T-helper 2 cell treated with Interferon-gamma antibody and Interleukin-4, amounts not matched to agents 5 μg/mL and 100 μg/mL, for 36 hours (primary cell): ENCODE data around the gene ZNF107.

Source experiments
- DNase-seq: peaks from one replicate; pipeline ENCODE4 v3.0.0; 2021; ENCODE audit warnings: low spot score
- H3K27ac Mint-ChIP-seq: one replicate; pipeline ENCODE4 v1.8.0; 2021; ENCODE audit warnings: mild to moderate bottlenecking, mixed read lengths
- H3K27me3 Mint-ChIP-seq: one replicate; pipeline ENCODE4 v1.8.0; 2021; ENCODE audit warnings: low read depth, mixed read lengths
- H3K36me3 Mint-ChIP-seq: one replicate; pipeline ENCODE4 v1.8.0; 2021; ENCODE audit warnings: low read depth, mixed read lengths
- H3K4me1 Mint-ChIP-seq: one replicate; pipeline ENCODE4 v1.8.0; 2021; ENCODE audit warnings: low read depth, mixed read lengths
- H3K4me3 Mint-ChIP-seq: one replicate; pipeline ENCODE4 v1.8.0; 2022; ENCODE audit warnings: mild to moderate bottlenecking, moderate library complexity, mixed read lengths
- H3K9me3 Mint-ChIP-seq: one replicate; pipeline ENCODE4 v1.8.0; 2021; ENCODE audit warnings: mixed read lengths

Gene ZNF107

DNA sequence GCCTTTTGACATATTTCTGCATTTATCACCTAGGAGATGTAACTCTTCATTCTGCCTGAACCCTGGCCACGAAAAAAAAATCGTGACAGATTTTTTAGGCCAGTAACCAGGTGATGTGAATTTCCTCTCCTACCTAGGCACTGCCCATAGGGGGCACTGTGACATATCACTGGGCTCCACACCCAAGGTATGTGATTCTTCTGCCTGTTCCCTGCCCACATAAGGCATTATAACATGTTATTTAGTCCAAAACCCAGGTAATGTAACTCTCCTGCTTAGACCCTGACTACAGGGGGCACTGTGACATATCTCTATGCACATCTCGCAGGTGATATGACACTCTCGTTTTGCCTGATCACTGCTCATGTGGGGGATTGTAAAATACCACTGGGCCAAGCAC, 29.5 kb upstream of the ZNF107 start:
- no peak for DNase-seq
- Mint-ChIP-seq H3K9me3 (peaks cover 40% of the 10 kb centered on the region), H3K4me1 (no peaks in the 10 kb centered on the region), H3K27me3 (no peaks in the 10 kb centered on the region), H3K36me3 (no peaks in the 10 kb centered on the region), H3K27ac (no peak overlapping the region), H3K4me3 (no peak overlapping the region)

DNA sequence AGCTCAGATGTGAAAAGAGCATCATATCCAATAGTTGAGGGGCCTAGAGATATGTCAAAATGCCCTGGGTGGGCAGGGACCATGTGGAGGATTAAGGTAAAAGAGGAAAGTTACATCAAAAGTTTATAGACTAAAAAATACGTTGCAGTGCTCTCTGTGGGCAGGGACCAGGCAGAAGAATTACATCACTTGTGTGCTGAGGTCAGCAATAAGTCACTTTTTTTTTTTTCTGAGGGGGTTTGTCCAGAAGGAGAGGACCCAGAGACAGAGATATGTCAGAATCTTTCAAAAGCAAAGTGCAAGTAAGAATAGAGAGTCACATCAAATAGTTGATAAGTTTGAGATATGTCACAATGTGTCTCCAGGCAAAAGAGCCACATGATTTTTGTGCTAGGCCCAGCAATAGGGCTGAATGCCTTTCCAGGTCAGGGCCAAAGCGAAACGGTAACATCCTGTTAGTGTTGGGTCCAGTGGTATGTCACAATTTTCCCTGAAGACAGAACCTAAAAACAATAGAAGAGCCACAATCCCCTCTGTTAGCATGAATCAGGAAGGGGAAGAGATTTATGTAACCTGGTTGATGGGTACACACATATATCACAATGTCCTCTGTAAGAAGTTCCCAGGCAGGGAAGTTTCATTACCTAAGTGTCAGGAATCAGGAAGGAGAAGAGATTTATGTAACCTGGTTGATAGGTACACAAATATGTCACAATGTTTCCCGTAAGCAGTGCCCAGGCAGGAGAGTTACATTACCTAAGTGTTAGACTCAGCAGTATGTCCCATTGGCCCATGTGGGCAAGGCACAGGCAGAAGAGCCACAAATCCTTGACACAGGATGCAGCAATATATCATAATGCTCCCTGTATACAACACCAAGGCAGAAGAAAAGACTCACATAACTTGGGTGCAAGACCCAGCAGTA, 28.1 kb upstream of the ZNF107 start:
- no peaks in the 10 kb centered on the region for H3K4me1 Mint-ChIP-seq
- no peak overlapping the region for H3K27ac Mint-ChIP-seq
- H3K9me3 Mint-ChIP-seq: peaks cover 40% of the 10 kb centered on the region
- no peak for DNase-seq
- H3K27me3 Mint-ChIP-seq: no peaks in the 10 kb centered on the region
- H3K36me3 Mint-ChIP-seq: no peaks in the 10 kb centered on the region
- H3K4me3 Mint-ChIP-seq: no peak overlapping the region

DNA sequence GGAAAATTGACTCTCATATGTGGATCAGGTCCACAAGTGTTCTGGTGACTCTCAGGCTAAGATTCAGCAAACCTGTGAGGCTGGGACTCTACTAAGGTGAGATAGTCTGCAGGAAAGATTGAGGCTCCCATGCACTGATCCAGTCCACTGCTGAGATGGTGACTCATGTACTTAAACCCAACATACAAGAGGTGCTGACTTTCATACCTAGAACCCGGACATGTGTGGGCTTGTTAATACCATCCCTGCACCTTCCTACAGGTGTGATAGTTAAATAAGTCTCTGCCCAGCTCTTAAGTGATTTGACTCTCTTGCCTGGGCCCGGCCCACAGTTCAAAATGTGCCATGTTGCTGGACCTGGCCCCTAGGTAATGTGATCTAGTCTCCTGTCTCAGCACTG, 27.1 kb upstream of the ZNF107 start:
- DNase-seq: no peak
- no peak overlapping the region for H3K4me3 Mint-ChIP-seq
- H3K36me3 Mint-ChIP-seq: no peaks in the 10 kb centered on the region
- H3K9me3 Mint-ChIP-seq: peaks cover 47% of the 10 kb centered on the region
- no peaks in the 10 kb centered on the region for H3K27me3 Mint-ChIP-seq
- no peak overlapping the region for H3K27ac Mint-ChIP-seq
- H3K4me1 Mint-ChIP-seq: no peaks in the 10 kb centered on the region

DNA sequence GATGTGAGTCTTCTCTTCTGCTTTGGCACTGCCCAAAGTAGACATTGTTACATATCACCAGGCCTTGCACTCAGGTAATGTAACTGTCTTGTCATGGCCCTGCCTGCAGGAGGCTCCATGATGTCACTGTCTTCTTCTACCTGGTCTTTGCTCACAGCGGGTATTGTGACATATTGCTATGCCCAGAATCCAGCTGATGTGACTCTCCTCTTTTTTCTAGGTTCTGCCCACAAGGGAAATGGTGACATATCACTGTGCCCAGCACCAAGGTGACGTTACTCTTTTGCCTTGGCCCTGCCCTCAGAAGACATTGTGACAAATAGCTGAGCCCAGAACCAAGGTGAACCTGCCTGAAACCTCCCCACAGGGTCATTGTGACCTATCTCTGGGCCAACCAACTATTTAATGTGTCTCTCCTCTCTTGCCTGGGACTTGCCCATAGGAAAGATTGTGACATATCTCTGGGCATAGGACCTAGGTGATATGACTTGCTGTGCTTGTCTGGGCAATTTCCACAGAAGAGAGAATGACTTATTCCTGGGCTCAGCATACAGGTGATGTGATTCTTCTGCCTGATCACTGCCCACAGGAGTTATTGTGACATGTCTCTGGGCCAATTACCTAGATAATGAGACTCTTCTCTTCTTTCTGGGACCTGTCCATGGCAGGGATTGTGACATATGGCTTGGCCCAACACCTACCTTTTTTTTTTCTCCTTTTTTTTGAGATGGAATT, 26.5 kb upstream of the ZNF107 start:
- H3K27me3 Mint-ChIP-seq: no peaks in the 10 kb centered on the region
- no peaks in the 10 kb centered on the region for H3K4me1 Mint-ChIP-seq
- H3K9me3 Mint-ChIP-seq: peaks cover 52% of the 10 kb centered on the region
- no peak for DNase-seq
- no peak overlapping the region for H3K4me3 Mint-ChIP-seq
- H3K27ac Mint-ChIP-seq: no peak overlapping the region
- no peaks in the 10 kb centered on the region for H3K36me3 Mint-ChIP-seq

DNA sequence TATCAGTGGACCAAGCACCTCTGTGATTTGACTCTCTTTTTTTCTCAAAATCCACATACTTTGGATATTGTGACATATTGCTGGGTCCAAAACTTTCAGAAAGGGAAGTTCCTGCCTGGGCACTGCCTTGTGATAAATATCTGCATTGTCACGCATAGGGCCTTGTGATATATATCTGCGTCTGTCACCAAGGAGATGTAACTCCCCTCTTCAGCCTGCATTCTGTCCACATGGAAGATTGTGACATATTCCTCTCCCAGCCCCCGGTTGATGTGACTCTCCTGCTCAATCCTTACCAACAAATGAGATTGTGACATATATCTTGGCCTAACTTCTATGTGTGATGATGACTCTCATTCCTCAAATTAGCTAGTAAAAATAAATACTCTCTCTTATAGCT, 25.4 kb upstream of the ZNF107 start:
- no peaks in the 10 kb centered on the region for H3K27me3 Mint-ChIP-seq
- no peak for DNase-seq
- H3K4me1 Mint-ChIP-seq: no peaks in the 10 kb centered on the region
- H3K9me3 Mint-ChIP-seq: peaks cover 53% of the 10 kb centered on the region
- no peaks in the 10 kb centered on the region for H3K36me3 Mint-ChIP-seq
- no peak overlapping the region for H3K27ac Mint-ChIP-seq
- H3K4me3 Mint-ChIP-seq: no peak overlapping the region

DNA sequence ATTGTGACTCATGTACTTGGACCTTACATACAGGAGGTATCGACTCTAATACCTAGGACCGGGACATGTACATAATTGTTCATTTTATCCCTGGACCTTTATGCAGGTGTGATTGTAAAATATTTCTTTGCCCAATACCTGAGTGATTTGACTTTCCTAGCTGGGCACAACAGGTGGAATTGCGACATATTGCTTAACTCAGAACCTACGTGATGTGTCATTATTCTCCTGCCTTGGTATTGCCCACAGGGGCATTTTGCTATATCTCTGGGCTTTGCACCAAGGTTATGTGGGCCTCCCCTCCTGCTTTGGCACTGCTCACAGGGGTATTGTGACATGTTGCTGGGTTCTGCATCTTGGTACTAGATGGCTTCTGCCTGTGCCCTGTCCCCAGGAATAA, 23.9 kb upstream of the ZNF107 start:
- Mint-ChIP-seq H3K4me3 (no peak overlapping the region), H3K27me3 (no peaks in the 10 kb centered on the region), H3K9me3 (peaks cover 41% of the 10 kb centered on the region), H3K4me1 (no peaks in the 10 kb centered on the region), H3K36me3 (no peaks in the 10 kb centered on the region), H3K27ac (no peak overlapping the region)
- no peak for DNase-seq

DNA sequence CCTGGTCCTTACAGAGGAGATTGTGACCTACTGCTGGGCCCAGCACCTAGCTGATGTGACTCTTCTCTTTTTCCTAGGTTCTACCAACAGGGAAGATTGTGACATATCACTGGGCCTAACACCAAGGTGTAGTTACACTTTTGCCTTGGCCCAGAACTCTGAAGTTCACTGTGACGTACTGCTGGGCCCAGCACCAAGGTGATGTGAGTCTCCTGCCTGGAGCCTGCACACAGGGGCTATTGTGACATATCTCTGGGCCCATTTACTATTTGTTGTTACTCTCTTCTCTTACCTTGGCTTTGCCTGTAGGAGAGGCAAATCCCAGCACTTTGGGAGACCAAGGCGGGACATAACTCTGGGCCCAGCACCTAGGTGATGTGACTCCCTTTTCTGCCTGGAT, 23.1 kb upstream of the ZNF107 start:
- Mint-ChIP-seq H3K4me3 (no peak overlapping the region), H3K27me3 (no peaks in the 10 kb centered on the region), H3K36me3 (no peaks in the 10 kb centered on the region), H3K9me3 (peaks cover 33% of the 10 kb centered on the region), H3K4me1 (no peaks in the 10 kb centered on the region), H3K27ac (no peak overlapping the region)
- no peak for DNase-seq

DNA sequence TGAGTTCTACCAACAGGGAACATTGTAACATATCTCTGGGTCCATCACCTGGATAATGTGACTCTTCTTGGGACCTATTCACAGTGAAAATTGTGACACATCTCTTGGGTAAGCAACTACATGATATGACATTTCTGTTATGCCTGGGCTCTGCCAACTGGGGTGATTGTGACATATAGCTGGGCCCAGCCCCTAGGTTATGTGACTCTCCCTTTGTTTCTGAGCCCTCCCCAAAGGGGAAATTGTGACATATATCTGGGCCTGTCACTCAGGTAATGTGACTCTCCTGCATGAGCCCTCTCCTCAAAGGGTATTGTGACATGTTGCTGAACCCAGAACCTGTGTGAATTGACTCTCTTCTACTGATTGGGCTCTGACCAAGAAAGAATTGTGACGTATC, 22.4 kb upstream of the ZNF107 start:
- Mint-ChIP-seq H3K4me3 (no peak overlapping the region), H3K27ac (no peak overlapping the region), H3K36me3 (no peaks in the 10 kb centered on the region), H3K27me3 (no peaks in the 10 kb centered on the region), H3K9me3 (peaks cover 33% of the 10 kb centered on the region), H3K4me1 (no peaks in the 10 kb centered on the region)
- no peak for DNase-seq

DNA sequence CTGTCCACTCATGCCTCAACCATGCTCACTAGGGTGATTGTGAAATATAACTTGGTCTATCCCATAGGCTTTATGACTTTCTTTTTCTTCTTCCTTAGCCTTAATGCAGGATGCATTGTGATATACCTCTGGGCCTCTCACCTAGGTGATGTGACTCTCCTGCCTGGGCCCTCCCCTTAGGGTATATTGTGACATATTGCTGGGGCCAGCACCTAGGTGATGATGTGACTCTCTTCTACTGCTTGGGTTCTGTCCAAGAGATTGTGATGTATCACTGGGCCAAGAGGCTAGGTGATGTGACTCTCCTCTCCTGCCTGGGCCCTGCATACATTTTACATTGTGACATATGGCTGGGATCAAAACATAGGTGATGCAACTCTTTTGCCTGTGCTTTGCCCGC, 14.7 kb upstream of the ZNF107 start:
- peaks cover 49% of the 10 kb centered on the region for H3K9me3 Mint-ChIP-seq
- H3K27ac Mint-ChIP-seq: no peak overlapping the region
- DNase-seq: no peak
- no peaks in the 10 kb centered on the region for H3K4me1 Mint-ChIP-seq
- H3K4me3 Mint-ChIP-seq: no peak overlapping the region
- H3K36me3 Mint-ChIP-seq: no peaks in the 10 kb centered on the region
- no peaks in the 10 kb centered on the region for H3K27me3 Mint-ChIP-seq

DNA sequence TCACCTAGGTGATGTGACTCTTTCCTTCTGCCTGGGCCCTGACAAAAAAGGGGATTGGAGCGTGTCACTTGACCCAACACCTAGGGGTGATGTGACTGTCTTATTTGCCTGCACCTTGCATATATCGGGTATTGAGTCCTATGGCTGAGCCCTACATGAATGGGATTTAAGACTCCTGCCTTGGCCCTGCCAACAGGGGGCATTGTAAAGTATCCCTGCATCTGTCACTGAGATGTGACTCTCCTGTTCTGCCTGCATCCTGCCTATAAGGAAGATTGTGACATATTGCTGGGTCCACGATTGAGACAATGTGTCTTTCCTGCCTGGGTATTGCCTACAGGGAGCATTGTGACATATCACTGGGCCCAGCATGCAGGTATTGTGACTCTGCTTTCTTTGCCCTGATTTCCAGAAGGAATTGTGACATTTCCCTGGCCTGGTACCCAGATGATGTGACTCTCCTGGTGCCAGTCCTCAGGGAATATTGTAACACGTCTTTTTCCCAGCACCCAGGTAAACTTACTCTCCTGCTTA, 14.2 kb upstream of the ZNF107 start:
- H3K9me3 Mint-ChIP-seq: peaks cover 50% of the 10 kb centered on the region
- DNase-seq: no peak

DNA sequence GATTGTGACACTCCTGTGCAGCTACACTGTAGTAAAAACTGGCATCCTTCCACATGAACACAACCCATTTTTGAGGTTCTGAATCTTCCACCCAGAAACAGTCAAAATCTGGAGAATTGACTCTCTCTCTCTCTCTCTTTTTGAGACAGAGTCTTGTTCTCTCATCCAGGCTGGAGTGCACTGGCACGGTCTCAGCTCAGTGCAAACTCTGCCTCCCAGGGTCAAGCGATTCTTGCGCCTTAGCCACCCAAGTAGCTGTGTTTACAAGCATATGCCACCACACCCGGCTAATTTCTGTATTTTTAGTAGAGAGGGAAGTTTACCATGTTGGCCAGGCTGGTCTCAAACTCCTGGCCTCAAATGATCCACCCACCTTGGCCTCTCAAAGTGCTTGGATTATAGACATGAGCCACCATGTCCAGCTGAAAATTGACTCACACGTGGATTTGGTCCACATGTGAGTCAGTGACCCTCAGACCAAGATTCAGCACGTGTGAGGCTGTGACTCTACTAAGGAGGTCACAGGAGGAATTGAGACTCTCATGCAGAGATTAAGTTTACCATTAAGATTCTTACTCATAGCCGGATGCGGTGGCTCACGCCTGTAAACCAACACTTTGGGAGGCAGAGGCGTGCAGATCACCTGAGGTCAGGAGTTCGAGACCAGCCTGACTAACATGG, 12.1 kb upstream of the ZNF107 start:
- Mint-ChIP-seq H3K27me3 (no peaks in the 10 kb centered on the region), H3K9me3 (peaks cover 52% of the 10 kb centered on the region), H3K4me1 (no peaks in the 10 kb centered on the region), H3K4me3 (no peak overlapping the region), H3K27ac (no peak overlapping the region), H3K36me3 (no peaks in the 10 kb centered on the region)
- DNase-seq: no peak

More for the DNA sequence above, 14.2 kb upstream of the ZNF107 start:
- no peaks in the 10 kb centered on the region for H3K36me3 Mint-ChIP-seq
- H3K27ac Mint-ChIP-seq: no peak overlapping the region
- H3K4me1 Mint-ChIP-seq: no peaks in the 10 kb centered on the region
- H3K27me3 Mint-ChIP-seq: no peaks in the 10 kb centered on the region
- H3K4me3 Mint-ChIP-seq: no peak overlapping the region

DNA sequence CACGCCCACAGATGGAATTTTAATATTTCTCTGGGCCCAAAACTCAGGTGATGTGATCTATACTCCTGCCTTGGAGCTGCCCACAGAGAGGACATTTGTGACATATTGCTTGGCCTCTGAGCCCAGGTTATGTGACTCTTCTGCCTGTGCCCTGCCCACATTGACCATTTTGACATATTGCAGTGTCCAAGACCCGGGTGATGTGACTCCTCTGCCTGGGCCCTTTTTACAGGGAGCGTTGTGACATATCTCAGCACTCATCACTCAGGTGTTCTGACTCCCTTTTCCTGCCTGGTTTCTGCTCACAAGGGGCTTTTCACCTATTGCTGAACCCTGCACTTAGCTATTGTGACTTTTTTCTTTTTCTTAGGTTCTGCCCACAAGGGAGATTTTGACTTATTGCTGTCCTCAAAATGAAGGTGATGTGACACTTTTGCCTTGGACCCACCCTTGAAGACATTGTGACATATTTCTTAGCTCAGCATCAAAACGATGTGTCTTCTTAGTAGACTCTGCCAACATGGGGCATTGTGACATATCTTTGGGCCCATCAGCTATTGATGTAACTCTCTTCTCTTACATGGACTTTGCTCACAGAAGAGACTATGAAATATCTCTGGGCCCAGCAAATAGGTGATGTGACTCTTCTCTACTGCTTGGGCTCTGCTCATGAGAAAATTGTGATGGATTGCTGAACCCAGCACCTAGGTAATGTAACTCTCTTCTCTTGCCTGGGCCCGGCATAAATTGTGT, 11.0 kb upstream of the ZNF107 start:
- no peak overlapping the region for H3K27ac Mint-ChIP-seq

DNA sequence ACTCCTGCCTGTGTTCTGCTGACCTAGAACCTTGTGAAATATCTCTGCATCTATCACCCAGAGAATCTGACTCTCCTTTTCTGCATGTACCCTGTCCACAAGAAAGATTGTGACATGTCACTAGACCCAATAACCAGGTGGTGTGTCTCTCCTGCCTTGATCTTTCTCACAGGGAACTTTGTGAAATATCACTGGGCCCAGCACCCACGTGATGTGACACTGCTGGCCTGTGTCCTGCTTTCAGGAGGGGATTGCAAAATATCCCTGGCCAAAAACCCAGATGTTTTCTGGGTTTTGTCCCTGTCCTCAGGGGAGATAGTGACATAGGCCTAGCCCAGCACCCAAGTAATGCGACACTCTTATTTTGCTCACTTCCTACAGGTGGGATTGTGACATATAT, 10.1 kb upstream of the ZNF107 start:
- H3K9me3 Mint-ChIP-seq: peaks cover 48% of the 10 kb centered on the region
- H3K4me1 Mint-ChIP-seq: no peaks in the 10 kb centered on the region
- no peaks in the 10 kb centered on the region for H3K36me3 Mint-ChIP-seq
- H3K4me3 Mint-ChIP-seq: no peak overlapping the region
- H3K27me3 Mint-ChIP-seq: no peaks in the 10 kb centered on the region
- DNase-seq: no peak
- no peak overlapping the region for H3K27ac Mint-ChIP-seq

More for the DNA sequence above, 11.0 kb upstream of the ZNF107 start:
- DNase-seq: no peak
- Mint-ChIP-seq H3K9me3 (peaks cover 52% of the 10 kb centered on the region), H3K27me3 (no peaks in the 10 kb centered on the region), H3K4me3 (no peak overlapping the region), H3K36me3 (no peaks in the 10 kb centered on the region), H3K4me1 (no peaks in the 10 kb centered on the region)
